ENCODE results near the gene ABHD17A.

DNA sequence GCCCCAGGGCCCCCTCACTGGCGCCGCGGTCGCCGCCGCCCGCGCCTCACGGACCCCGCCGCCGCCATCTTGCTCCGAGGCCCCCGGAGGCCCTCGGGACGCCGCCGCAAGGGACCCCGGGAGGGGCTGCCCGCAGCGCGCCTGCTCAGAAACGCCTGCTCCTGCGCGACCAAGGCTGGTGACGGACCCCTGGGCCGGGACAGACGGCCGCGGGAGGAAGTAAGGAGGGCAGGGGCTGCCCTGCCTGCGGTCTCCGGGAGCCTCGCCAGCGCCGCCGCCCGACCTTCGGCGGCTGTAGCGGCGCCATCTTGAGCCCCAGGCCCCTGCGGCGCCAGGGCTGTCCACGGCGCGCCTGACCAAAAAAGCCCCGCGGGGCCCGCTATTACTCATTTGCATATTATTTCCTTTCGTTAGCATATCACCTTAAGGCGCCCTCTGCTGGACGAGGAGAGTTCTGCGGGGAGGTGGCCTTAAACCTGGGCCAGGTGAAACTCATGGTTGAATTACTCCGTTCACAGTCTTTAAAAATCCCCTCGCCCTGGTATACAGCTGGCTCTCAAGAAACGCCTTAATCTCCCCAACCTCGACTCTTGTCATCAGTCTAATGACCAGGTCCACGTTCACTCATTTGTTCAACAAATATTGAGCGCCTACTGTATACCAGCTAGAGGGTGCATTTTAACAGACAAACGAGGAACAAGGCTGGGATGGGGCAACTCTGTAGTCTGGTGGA is 36.7 kb downstream of the ABHD17A start, which contains the start of gene REXO1:
- TF ChIP-seq CTCF (IDR thresholded peaks at IDR 0.05) (peak; percentile 93 to 97 (median 95)), POLR2A (IDR thresholded peaks at IDR 0.05) (peak; percentile 74)
